Liver (tissue), 9 donors: ENCODE data around the gene HEMGN. TPM values are rescaled to one million over a fixed set of nuclear protein-coding genes. Genes with fewer than 3 reads are reported as not detected.

Source experiments
- DNase-seq: peaks from one replicate; pipeline ENCODE4 v3.0.0-alpha.2; 2017; ENCODE audit warnings: low spot score
- H3K27ac ChIP-seq, 2 donors: one replicate each; pipeline ENCODE4 v1.7.0; 2013; ENCODE audit warnings: inconsistent platforms in 2 of 2, low read length in 2 of 2, control low read depth in 1 of 2, low read depth in 1 of 2, mild to moderate bottlenecking in 1 of 2
- H3K27me3 ChIP-seq, 4 donors: one replicate each; pipeline versions ENCODE4 v1.6.1 to v1.7.0; 2013; ENCODE audit warnings: low read length in 3 of 4, inconsistent platforms in 1 of 4, mild to moderate bottlenecking in 1 of 4, moderate library complexity in 1 of 4; ENCODE audit not compliant: control insufficient read depth in 4 of 4, insufficient read depth in 4 of 4
- H3K36me3 ChIP-seq, 4 donors: one replicate each; pipeline versions ENCODE4 v1.6.1 to v1.7.0; 2013; ENCODE audit warnings: low read length in 3 of 4, mild to moderate bottlenecking in 3 of 4, low read depth in 1 of 4, moderate library complexity in 1 of 4; ENCODE audit not compliant: control insufficient read depth in 4 of 4, insufficient read depth in 3 of 4
- H3K4me1 ChIP-seq, 4 donors: one replicate each; pipeline versions ENCODE4 v1.6.1 to v1.7.0; 2013; ENCODE audit warnings: low read length in 3 of 4, mild to moderate bottlenecking in 3 of 4, moderate library complexity in 1 of 4; ENCODE audit not compliant: control insufficient read depth in 4 of 4, insufficient read depth in 4 of 4
- H3K4me3 ChIP-seq, 3 donors: one replicate each; pipeline versions ENCODE4 v1.6.1 to v1.7.0; 2013; ENCODE audit warnings: low read length in 3 of 3, control low read depth in 1 of 3, low read depth in 1 of 3, mild to moderate bottlenecking in 1 of 3
- H3K9ac ChIP-seq, 2 donors: one replicate each; pipeline ENCODE4 v1.7.0; 2013; ENCODE audit warnings: low read length in 2 of 2, mild to moderate bottlenecking in 2 of 2, moderate library complexity in 2 of 2, control low read depth in 1 of 2, low read depth in 1 of 2
- H3K9me3 ChIP-seq, 4 donors: one replicate each; pipeline versions ENCODE4 v1.6.1 to v1.7.0; 2013; ENCODE audit warnings: low read length in 3 of 4; ENCODE audit not compliant: control insufficient read depth in 4 of 4
- CTCF ChIP-seq: fragments of 150-350 bp; IDR thresholded peaks from 2 replicates; pipeline ENCODE4 v1.5.1; 2017; ENCODE audit warnings: improper control_type of control experiment, low read depth, low read length; ENCODE audit not compliant: missing input control
- EGR1 ChIP-seq, 2 donors: IDR thresholded peaks; 2 replicates each; pipeline ENCODE4 v1.6.1; 2016 to 2018; ENCODE audit warnings: antibody characterized with exemption in 2 of 2, low read depth in 2 of 2
- FOXA1 ChIP-seq: IDR thresholded peaks from 2 replicates; pipeline ENCODE4 v1.6.1; 2016; ENCODE audit warnings: antibody characterized with exemption
- FOXA2 ChIP-seq: IDR thresholded peaks from 2 replicates; pipeline ENCODE4 v1.6.1; 2016; ENCODE audit warnings: antibody characterized with exemption
- GABPA ChIP-seq, 2 donors: IDR thresholded peaks in 1 of 2; conservative IDR thresholded peaks in 1 of 2; 2 replicates each; pipeline ENCODE4 v1.6.1; 2016; ENCODE audit warnings: antibody characterized with exemption in 2 of 2, mild to moderate bottlenecking in 1 of 2, moderate library complexity in 1 of 2
- HNF4A ChIP-seq, 2 donors: conservative IDR thresholded peaks; 2 replicates each; pipeline ENCODE4 v1.6.1; 2016; ENCODE audit warnings: antibody characterized with exemption in 2 of 2, mild to moderate bottlenecking in 2 of 2
- HNF4G ChIP-seq: IDR thresholded peaks from 2 replicates; pipeline ENCODE4 v1.6.1; 2016; ENCODE audit warnings: antibody characterized with exemption
- JUND ChIP-seq, 2 donors: IDR thresholded peaks; 2 replicates each; pipeline ENCODE4 v1.6.1; 2016; ENCODE audit warnings: antibody characterized with exemption in 2 of 2
- NR2F2 ChIP-seq: IDR thresholded peaks from 2 replicates; pipeline ENCODE4 v1.6.1; 2016; ENCODE audit warnings: antibody characterized with exemption
- RAD21 ChIP-seq, 2 donors: IDR thresholded peaks; 2 replicates each; pipeline ENCODE4 v1.6.1; 2016; ENCODE audit warnings: antibody characterized with exemption in 2 of 2, mild to moderate bottlenecking in 2 of 2
- REST ChIP-seq: IDR thresholded peaks from 2 replicates; pipeline ENCODE4 v1.6.1; 2016; ENCODE audit warnings: antibody characterized with exemption, mild to moderate bottlenecking
- RXRA ChIP-seq, 2 donors: IDR thresholded peaks; 2 replicates each; pipeline ENCODE4 v1.6.1; 2017 to 2018; ENCODE audit warnings: antibody characterized with exemption in 2 of 2, mild to moderate bottlenecking in 1 of 2
- SP1 ChIP-seq: IDR thresholded peaks from 2 replicates; pipeline ENCODE4 v1.6.1; 2018; ENCODE audit warnings: antibody characterized with exemption, mild to moderate bottlenecking
- TAF1 ChIP-seq: conservative IDR thresholded peaks from 2 replicates; pipeline ENCODE4 v1.6.1; 2016; ENCODE audit warnings: antibody characterized with exemption, mild to moderate bottlenecking
- YY1 ChIP-seq: IDR thresholded peaks from 2 replicates; pipeline ENCODE4 v1.6.1; 2016; ENCODE audit warnings: antibody characterized with exemption, mild to moderate bottlenecking
- ZBTB33 ChIP-seq: IDR thresholded peaks from 2 replicates; pipeline ENCODE4 v1.6.1; 2016; ENCODE audit warnings: antibody characterized with exemption
- WGBS: extraction: QIAGEN DNeasy Blood & Tissue Kit; methylation state at CpG from one replicate; pipeline ENCODE4 v1.1.7; 2013; 5-methylcytosine and 5-hydroxymethylcytosine counted together
- polyA plus RNA-seq, 2 donors: library from polyadenylated mRNA; stranded (reverse) in 1 of 2; unstranded in 1 of 2; fragments of 200-250 nt in 1 of 2; fragments of >200 nt in 1 of 2; fragmentation: Nextera tagmentation in 1 of 2; extraction: Ambion mirVana in 1 of 2; gene quantifications; one replicate each; pipeline versions ENCODE4 v1.2.1 to v1.2.3, GENCODE V29; 2013 to 2015
- total RNA-seq, 2 donors: library from RNA; depleted of rRNA; stranded (reverse); fragments of >200 nt; gene quantifications; one replicate each; pipeline ENCODE4 v1.2.3, GENCODE V29; 2014
- TF ChIP-seq, protein P1 (sequence below): IDR thresholded peaks from 2 replicates; pipeline ENCODE4 v1.6.1; 2016; ENCODE audit warnings: antibody characterized with exemption
- TF ChIP-seq, protein P2 (sequence below): IDR thresholded peaks from 2 replicates; pipeline ENCODE4 v1.6.1; 2016; ENCODE audit warnings: antibody characterized with exemption
- donor health status: healthy.
- donor health status: healthy.
- donor health status: healthy.
- donor health status: healthy.
- donor health status: healthy.

The HEMGN gene
- total and polyA plus RNA-seq, 4 donors = 0.06 to 218 (median 0.08) TPM; not detected in 1

- H3K4me3 ChIP-seq = no peak overlapping the region
- no peaks in the 10 kb centered on the region for H3K4me1 ChIP-seq
- no peak overlapping the region for H3K9ac ChIP-seq
- 68% methylated on average over 1 of the region's 1 CpG for WGBS
- no peaks in the 10 kb centered on the region for H3K36me3 ChIP-seq
- DNase-seq = no peak
- no peak overlapping the region for H3K27ac ChIP-seq
- peaks cover 0 to 2% (median 0%) of the 10 kb centered on the region in 4 donors for H3K27me3 ChIP-seq
- no peak for TF ChIP-seq FOXA1
- no peak for TF ChIP-seq FOXA2
- no peak for TF ChIP-seq REST
- TF ChIP-seq HNF4A (conservative IDR thresholded peaks at IDR 0.05) = no peak
- no peak for TF ChIP-seq JUND (IDR thresholded peaks at IDR 0.05)
- TF ChIP-seq, protein P1, sequence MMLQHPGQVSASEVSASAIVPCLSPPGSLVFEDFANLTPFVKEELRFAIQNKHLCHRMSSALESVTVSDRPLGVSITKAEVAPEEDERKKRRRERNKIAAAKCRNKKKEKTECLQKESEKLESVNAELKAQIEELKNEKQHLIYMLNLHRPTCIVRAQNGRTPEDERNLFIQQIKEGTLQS = no peak
- TF ChIP-seq EGR1 (IDR thresholded peaks at IDR 0.05; ENCODE audit: low read depth in 2 of 2) = no peak
- TF ChIP-seq RAD21 (IDR thresholded peaks at IDR 0.05) = no peak
- TF ChIP-seq, protein P2, sequence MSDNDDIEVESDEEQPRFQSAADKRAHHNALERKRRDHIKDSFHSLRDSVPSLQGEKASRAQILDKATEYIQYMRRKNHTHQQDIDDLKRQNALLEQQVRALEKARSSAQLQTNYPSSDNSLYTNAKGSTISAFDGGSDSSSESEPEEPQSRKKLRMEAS = no peak
- TF ChIP-seq ZBTB33 = no peak
- no peak for TF ChIP-seq CTCF
- TF ChIP-seq RXRA (IDR thresholded peaks at IDR 0.05) = no peak
- no peak for TF ChIP-seq SP1
- TF ChIP-seq NR2F2 = no peak
- TF ChIP-seq HNF4G = no peak
- no peak for TF ChIP-seq YY1
- TF ChIP-seq GABPA (IDR thresholded peaks at IDR 0.05 in 1 of 2, conservative IDR thresholded peaks at IDR 0.05 in 1 of 2) = no peak
- no peak for TF ChIP-seq TAF1
- H3K9me3 ChIP-seq = no peaks in the 10 kb centered on the region
Measured at GRCh38 chr9:97935276-97935675, 2.7 kb downstream of the HEMGN start.
